NCI-H2227 treated with DMSO at 0.1 percent for 48 hours (cell line): Measurements from ENCODE around the gene ITGB7.

ENCODE experiments used
- DNase-seq: peaks from one replicate; lab custom pipeline; 2025; lab: John Stamatoyannopoulos, UW

The ITGB7 gene

GRCh38 chr12:53231671-53231920 lies 24.5 kb upstream of the ITGB7 start:
- DNase-seq = no peak

GRCh38 chr12:53230108-53230845 lies 23.2 kb upstream of the ITGB7 start:
- DNase-seq = no peak

DNA sequence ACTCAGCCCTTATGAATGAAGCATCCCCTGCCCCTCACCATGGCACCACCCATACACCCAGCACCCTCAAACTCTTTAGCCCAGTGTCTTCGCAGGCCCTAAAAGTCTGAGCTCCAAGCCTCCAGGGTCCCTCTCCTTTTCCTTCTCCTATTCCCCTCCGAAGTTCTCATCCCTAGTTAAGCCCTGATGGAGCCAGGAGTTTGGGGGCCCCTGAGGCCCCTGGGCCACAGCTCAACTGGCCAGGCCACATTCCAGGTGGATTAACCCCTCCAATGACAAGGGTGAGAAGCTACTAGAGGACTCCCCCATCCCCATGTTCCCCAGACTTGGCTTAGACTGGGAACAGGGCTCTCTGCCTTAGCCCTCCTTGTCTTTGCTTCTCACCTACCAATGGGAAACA lies 22.4 kb upstream of the ITGB7 start:
- DNase-seq = no peak

DNA sequence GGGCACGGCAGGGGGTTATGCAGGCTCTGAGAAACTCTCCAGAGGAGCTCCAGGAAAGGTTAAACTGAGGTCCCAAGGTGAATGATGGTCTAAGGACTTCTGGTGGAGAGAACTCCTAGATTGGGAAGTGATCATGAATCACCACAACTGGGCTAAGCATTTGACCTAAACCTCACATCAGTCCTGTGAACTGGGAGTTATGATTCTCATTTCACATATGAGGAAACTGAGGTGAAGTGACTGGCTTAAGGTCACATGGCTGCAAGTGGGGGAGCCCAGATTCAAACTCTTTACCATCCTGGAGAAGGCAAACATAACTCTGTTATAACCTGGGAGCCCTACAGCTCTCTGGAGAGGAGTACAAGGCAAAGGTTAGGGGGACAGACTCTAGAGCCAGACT lies 20.8 kb upstream of the ITGB7 start:
- DNase-seq = no peak

- no peak for DNase-seq
Observed at GRCh38 chr12:53227341-53227740, 20.3 kb upstream of the ITGB7 start.

- no peak for DNase-seq
Observed at GRCh38 chr12:53226815-53227214, 19.8 kb upstream of the ITGB7 start.

DNA sequence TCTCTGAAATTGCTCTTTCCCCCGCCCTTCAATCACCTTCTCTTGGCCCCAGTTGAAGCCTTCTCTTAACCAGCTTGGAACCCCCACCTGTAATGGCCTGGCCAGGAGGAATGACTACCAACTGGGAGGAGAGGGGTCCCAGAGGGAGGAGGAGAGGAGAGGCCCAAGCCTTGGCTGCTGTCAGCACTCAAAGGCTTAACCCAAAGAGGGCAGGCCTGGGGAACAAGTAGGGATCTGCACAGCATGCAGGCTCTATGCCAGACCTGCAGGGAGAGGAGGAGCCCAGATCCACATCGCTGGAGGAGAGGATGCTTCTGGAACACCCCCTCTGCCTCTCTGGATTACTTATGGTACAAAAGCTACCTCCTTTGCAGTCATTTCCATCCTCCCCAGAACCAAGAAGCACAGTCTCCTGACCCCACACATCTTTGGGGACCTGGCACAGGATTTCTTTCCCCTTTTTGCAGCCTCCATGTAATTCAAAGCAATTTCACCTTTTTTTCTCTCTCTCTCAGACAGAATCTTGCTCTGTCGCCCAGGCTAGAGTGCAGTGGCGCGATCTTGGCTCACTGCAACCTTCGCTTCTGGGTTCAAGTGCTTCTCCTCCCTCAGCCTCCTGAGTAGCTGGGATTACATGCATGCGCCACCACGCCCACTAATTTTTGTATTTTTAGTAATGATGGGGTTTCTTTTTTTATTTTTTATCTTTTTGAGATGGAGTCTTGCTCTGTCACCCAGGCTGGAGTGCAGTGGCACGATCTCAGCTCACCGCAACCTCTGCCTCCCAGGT lies 18.8 kb upstream of the ITGB7 start:
- DNase-seq = no peak

- no peak for DNase-seq
Observed at GRCh38 chr12:53224897-53225634, 18.0 kb upstream of the ITGB7 start.

DNA sequence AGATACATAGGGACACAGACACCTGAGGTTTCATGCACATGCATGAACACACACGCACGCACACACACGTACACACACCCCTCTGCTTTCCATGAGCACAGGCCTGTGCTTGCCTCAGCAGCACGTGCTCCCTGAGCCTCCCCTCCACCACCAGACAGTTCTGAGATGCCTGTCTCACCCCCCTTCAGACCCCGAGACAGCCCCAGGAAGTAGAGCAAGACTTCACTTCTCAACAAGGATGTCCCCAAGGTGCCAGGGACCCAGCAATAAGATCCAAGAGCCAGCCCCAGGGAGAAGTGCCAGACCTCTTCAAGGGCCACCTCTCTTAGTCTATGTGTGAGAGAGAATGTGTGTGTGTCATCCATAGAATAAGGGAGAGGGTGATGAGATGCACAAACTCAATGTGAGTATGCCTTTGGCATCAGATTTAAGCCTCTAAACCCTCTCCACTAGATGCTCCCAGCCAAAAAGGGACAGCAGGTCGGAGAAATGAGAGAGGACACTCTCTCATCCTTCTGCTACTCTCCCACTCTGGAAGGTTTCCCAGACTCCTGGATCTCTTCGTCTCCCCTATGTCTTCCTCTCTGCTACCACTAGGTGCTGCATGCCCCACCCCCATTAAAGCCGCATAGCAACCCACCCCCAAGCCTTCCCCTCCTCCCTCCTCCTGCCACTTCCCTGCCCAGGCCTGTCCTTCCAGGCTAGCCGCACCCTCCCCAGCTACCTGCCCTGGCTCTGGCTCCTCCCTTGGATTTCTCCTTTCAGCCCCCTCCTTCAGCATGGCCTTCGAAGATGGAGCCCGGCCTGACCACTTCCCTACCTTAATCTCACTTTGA lies 17.2 kb upstream of the ITGB7 start:
- DNase-seq = no peak

DNA sequence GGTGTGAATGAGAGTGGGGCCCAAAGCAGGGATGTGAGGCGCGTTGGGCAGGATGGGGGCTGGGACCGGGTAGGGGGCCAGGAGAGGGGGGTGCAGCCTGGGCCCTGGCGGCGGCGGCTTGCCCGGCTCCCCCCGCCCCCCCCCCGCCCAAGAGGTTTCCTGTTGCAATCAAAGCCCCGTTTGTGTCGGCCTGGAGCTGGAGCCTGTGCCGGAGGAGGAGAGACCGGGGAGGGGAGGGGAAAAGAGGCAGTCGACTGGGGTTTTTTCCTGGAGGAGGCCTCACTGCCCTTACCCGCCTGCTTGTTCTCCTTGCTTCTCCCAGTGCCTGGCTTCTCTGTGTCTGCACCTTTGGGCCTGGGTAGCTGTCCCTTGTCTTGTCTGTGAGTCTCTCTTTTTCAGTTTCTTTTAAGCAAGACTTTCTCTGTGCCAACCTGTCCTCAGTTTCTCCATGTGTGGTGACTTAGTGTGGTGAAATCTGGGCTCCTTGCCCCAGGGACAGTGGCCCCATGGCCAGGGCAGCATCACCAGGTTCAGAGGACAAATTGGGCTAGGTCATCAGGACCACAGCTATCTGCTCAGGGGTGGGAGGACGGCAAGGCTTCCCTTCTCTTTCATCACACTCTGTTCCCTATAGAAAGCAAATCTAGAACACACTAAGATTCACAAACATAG lies 16.5 kb upstream of the ITGB7 start:
- DNase-seq = no peak

GRCh38 chr12:53222806-53223261 lies 15.8 kb upstream of the ITGB7 start:
- DNase-seq = no peak

DNA sequence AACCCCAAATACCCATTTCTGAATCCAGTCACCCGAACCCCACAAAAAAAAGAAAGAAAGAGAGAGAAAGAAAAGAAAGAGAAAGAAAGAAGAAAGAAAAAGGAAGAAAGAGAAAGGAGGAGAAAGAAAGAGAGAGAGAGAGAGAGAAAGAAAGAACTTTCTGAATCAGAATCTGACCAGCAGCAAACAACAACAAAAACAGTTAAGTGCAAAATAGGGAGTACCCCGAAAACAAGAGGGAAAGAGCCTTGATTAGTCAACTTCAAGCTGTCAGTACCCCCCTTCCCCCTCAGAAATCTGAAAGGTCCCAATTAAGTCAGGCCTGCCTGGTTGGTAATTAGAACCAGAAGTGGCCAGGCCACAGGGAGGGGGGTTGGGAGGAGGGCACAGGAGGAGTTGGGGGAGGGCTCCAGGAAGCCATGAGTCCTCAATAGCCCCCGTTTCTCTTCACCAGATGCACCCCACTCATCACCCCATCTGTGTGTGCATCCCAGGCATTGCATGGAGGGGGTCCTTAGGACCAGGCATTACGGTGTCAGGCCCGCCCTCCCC lies 15.2 kb upstream of the ITGB7 start:
- no peak for DNase-seq

- no peak for DNase-seq
Observed at GRCh38 chr12:53221203-53222080, 14.4 kb upstream of the ITGB7 start.

GRCh38 chr12:53220694-53221202 lies 13.7 kb upstream of the ITGB7 start:
- DNase-seq = peak; percentile 71

GRCh38 chr12:53219956-53220693 lies 13.1 kb upstream of the ITGB7 start:
- peak; percentile 44 for DNase-seq

- DNase-seq = no peak
Observed at GRCh38 chr12:53219292-53219955, 12.4 kb upstream of the ITGB7 start.

DNA sequence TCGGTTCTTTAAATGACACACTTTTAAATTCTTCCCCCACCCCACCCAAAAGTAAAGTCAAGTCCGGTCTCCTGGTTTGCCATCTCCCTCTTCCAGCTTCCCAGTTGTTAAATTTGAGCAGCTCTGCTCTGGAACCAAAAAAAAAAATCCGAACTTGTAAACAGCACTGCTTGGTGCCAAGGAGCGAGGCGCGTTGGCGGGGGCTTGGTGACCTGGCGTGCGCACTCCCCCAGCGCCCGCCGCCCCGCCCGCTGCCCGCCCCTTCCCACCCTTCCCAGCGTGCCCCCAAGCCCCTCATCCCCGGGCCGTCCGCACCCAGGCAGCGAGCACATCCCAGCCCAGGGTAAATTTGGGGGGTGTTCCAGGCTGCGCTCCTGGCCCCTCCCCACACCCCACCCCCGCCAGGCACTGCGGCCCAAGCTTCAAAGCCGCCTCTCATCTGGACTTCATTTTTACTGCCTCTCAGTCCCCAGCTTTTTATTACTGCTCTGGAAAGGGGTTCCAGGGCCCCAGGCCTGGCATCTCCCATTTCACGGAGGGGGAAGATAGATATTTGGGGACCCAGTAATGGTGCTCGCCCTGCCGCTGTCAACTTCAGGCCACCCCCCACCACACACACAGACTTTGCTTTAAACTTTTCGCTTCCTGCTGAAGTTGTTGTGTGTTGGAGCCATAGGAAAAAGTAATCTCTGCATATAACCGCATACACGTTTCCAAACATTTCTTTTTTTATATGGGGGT lies 11.7 kb upstream of the ITGB7 start:
- no peak for DNase-seq

- no peak for DNase-seq
Observed at GRCh38 chr12:53217931-53218307, 10.9 kb upstream of the ITGB7 start.
